Endothelial cell of umbilical vein (primary cell): ENCODE measurements around the gene STAT1. TPM values are rescaled to one million over a fixed set of nuclear protein-coding genes. Genes with fewer than 3 reads are reported as not detected.

Experiments used
- BruUV-seq: library from RNA; stranded (reverse); fragments of 400-500 nt; replicated peaks from 2 replicates; lab custom pipeline; 2021; lab: Mats Ljungman, UMichigan
- CTCF ChIA-PET: fragments of 300-600, 350-600 bp; sonication (Branson Sonifier 250); formaldehyde crosslinking; loops from one replicate; lab custom pipeline; 2021; ENCODE audit warnings: antibody characterized with exemption, inconsistent platforms; lab: Charles Lee
- POLR2A ChIA-PET: fragments of 300-600, 350-600 bp; sonication (Branson Sonifier 250); formaldehyde crosslinking; loops from one replicate; lab custom pipeline; 2021; ENCODE audit warnings: antibody characterized with exemption, inconsistent platforms; lab: Charles Lee
- DNase-seq: peaks from one replicate; pipeline ENCODE4 v3.0.0-alpha.2; 2011; ENCODE audit warnings: low read depth, low spot score
- FAIRE-seq: peaks from 2 replicates; lab custom pipeline; 2011; peaks lifted over from hg19 to GRCh38; lab: Jason Lieb, UNC
- H2AFZ ChIP-seq: 2 replicates; pipeline ENCODE4 v1.6.0; 2012; ENCODE audit warnings: low read depth, low read length, control low read depth, inconsistent platforms
- H3K27ac ChIP-seq: 2 replicates; pipeline ENCODE4 v1.5.1; 2011; ENCODE audit warnings: low read depth, mild to moderate bottlenecking, control low read depth, low read length, moderate library complexity; ENCODE audit not compliant: insufficient read depth
- H3K27me3 ChIP-seq, 2 experiments: 2 replicates each; pipeline versions ENCODE4 v1.6.0 to v1.6.1; 2011; ENCODE audit warnings: low read length in 2 of 2, mixed read lengths in 1 of 2; ENCODE audit not compliant: control insufficient read depth in 2 of 2, insufficient read depth in 2 of 2
- H3K36me3 ChIP-seq, 2 experiments: 2 replicates in 1 of 2; 3 replicates in 1 of 2; pipeline ENCODE4 v1.5.1; 2011; ENCODE audit warnings: low read length in 2 of 2, mild to moderate bottlenecking in 1 of 2, moderate library complexity in 1 of 2; ENCODE audit not compliant: control insufficient read depth in 2 of 2, insufficient read depth in 2 of 2; ENCODE audit errors: extremely low read depth in 1 of 2
- H3K4me1 ChIP-seq: 3 replicates; pipeline ENCODE4 v1.5.1; 2011; ENCODE audit warnings: mild to moderate bottlenecking, low read length; ENCODE audit not compliant: control insufficient read depth, insufficient read depth; ENCODE audit errors: extremely low read depth
- H3K4me2 ChIP-seq: 2 replicates; pipeline ENCODE4 v1.6.1; 2011; ENCODE audit warnings: low read length, control low read depth, mixed read lengths; ENCODE audit not compliant: insufficient read depth
- H3K4me3 ChIP-seq, 3 experiments: fragments of 200-600 bp in 1 of 3; sonication (generic), shearing (Covaris generic) in 1 of 3; replicated peaks in 1 of 3; 2 replicates each; pipeline ENCODE4 v1.5.1; 2011 to 2016; ENCODE audit warnings: control low read depth in 3 of 3, low read length in 3 of 3, mild to moderate bottlenecking in 2 of 3, inconsistent platforms in 1 of 3, low read depth in 1 of 3, moderate library complexity in 1 of 3; ENCODE audit not compliant: insufficient read depth in 1 of 3
- H3K79me2 ChIP-seq: 2 replicates; pipeline ENCODE4 v1.6.0; 2012; ENCODE audit warnings: low read length, inconsistent platforms; ENCODE audit not compliant: control insufficient read depth, insufficient read depth
- H3K9ac ChIP-seq: replicated peaks from 2 replicates; pipeline ENCODE3; 2011; ENCODE audit warnings: low read length, control low read depth; ENCODE audit not compliant: insufficient read depth; ENCODE audit errors: extremely low read depth
- H3K9me1 ChIP-seq: replicated peaks from 3 replicates; pipeline ENCODE4 v1.6.0; 2011; ENCODE audit warnings: mild to moderate bottlenecking, low read length; ENCODE audit not compliant: control insufficient read depth, insufficient read depth; ENCODE audit errors: extremely low read depth
- H3K9me3 ChIP-seq: replicated peaks from 2 replicates; pipeline ENCODE4 v1.5.1; 2012; ENCODE audit warnings: low read length, inconsistent platforms; ENCODE audit not compliant: control insufficient read depth, insufficient read depth
- H4K20me1 ChIP-seq: replicated peaks from 2 replicates; pipeline ENCODE3; 2011; ENCODE audit warnings: mild to moderate bottlenecking, low read length; ENCODE audit not compliant: control insufficient read depth, insufficient read depth; ENCODE audit errors: extremely low read depth
- CTCF ChIP-seq, 2 donors: IDR thresholded peaks; 1 replicate in 1 of 2; 2 replicates in 1 of 2; pipeline ENCODE4 v1.5.1; 2011; ENCODE audit warnings: low read length in 2 of 2, mild to moderate bottlenecking in 2 of 2, moderate library complexity in 2 of 2, control low read depth in 1 of 2, inconsistent platforms in 1 of 2, low read depth in 1 of 2; ENCODE audit not compliant: insufficient read depth in 1 of 2; ENCODE audit errors: extremely low read depth in 1 of 2
- EZH2 ChIP-seq: IDR thresholded peaks from 2 replicates; pipeline ENCODE4 v1.6.1; 2012; ENCODE audit warnings: borderline replicate concordance, low read depth, mild to moderate bottlenecking, moderate library complexity, low read length, inconsistent platforms; ENCODE audit not compliant: severe bottlenecking
- FOS ChIP-seq: IDR thresholded peaks from 2 replicates; pipeline ENCODE4 v1.6.1; 2011; ENCODE audit warnings: mild to moderate bottlenecking, low read length, moderate library complexity, borderline replicate concordance; ENCODE audit not compliant: insufficient read depth
- GATA2 ChIP-seq: IDR thresholded peaks from 2 replicates; pipeline ENCODE4 v1.7.0; 2011; ENCODE audit warnings: low read depth, mild to moderate bottlenecking, moderate library complexity, mixed read lengths, low read length; ENCODE audit not compliant: insufficient read length, insufficient read depth
- JUN ChIP-seq: IDR thresholded peaks from 2 replicates; pipeline ENCODE4 v1.6.1; 2011; ENCODE audit warnings: borderline replicate concordance, low read depth; ENCODE audit not compliant: insufficient read length, insufficient read depth
- MAX ChIP-seq: IDR thresholded peaks from 2 replicates; pipeline ENCODE4 v1.6.1; 2011; ENCODE audit not compliant: insufficient read depth, insufficient read length
- MYC ChIP-seq: IDR thresholded peaks from one replicate; pipeline ENCODE4 v1.6.1; 2011; ENCODE audit warnings: mild to moderate bottlenecking, low read depth, low read length
- POLR2A ChIP-seq: IDR thresholded peaks from 2 replicates; pipeline ENCODE4 v1.6.1; 2012; ENCODE audit warnings: low read depth, mild to moderate bottlenecking, control low read depth, low read length
- POLR2AphosphoS5 ChIP-seq: IDR thresholded peaks from 2 replicates; pipeline ENCODE4 v1.6.1; 2012; ENCODE audit warnings: low read depth, mild to moderate bottlenecking, control low read depth, low read length, moderate library complexity; ENCODE audit not compliant: insufficient read depth
- dilution Hi-C: fragments of 300-500 bp; cut with MboI; formaldehyde crosslinking; loops from one replicate; pipeline ENCODE4 v1.15.0; 2019; ENCODE audit warnings: low sequenced_read_pairs; ENCODE audit not compliant: extremely low pct_ligation_motif_present
- intact Hi-C: fragments of 100-400 bp; cut with micrococcal nuclease; formaldehyde crosslinking; loops from one replicate; pipeline ENCODE4 v1.10.0; 2022
- polyA plus RNA-seq, 4 experiments: library from polyadenylated mRNA; depleted of rRNA in 3 of 4; stranded (reverse) in 3 of 4; unstranded in 1 of 4; fragments of >200 nt; gene quantifications; 2 replicates each; pipeline versions ENCODE4 v1.2.1 to v1.2.3, GENCODE V29; 2011 to 2012; ENCODE audit warnings: missing spikeins in 1 of 4
- total RNA-seq: library from RNA; stranded (reverse); gene quantifications from 2 replicates; pipeline ENCODE4 v1.2.3, GENCODE V29; 2021

STAT1 gene
- total and polyA plus RNA-seq, 2 donors (not counting 3 experiments of a cell fraction or from before 2014, with no cell fraction given), result 64.2 to 67.6 TPM

GRCh38 chr2:190999949-191000665 is 13.9 kb downstream of the STAT1 start:
- CTCF ChIA-PET, result no interaction called here
- no TSS peak for BruUV-seq
- no peak for DNase-seq
- Histone ChIP-seq H3K27ac (no peak overlapping the region), H3K4me1 (no peaks in the 10 kb centered on the region), H3K4me2 (no peak overlapping the region), H3K9me1 (no peaks in the 10 kb centered on the region), H3K9me3 (no peaks in the 10 kb centered on the region), H4K20me1 (no peaks in the 10 kb centered on the region), H3K36me3 (peaks cover 21 to 61% of the 10 kb centered on the region in 2 experiments), H3K9ac (no peak overlapping the region), H2AFZ (no peak overlapping the region), H3K79me2 (no peaks in the 10 kb centered on the region), H3K27me3 (no peaks in the 10 kb centered on the region), H3K4me3 (no peak overlapping the region)
- no peak for TF ChIP-seq MAX
- POLR2A ChIA-PET, result no interaction called here
- no peak for FAIRE-seq
- dilution Hi-C loops, result no loop called here
- intact Hi-C loops, result no loop called here

DNA sequence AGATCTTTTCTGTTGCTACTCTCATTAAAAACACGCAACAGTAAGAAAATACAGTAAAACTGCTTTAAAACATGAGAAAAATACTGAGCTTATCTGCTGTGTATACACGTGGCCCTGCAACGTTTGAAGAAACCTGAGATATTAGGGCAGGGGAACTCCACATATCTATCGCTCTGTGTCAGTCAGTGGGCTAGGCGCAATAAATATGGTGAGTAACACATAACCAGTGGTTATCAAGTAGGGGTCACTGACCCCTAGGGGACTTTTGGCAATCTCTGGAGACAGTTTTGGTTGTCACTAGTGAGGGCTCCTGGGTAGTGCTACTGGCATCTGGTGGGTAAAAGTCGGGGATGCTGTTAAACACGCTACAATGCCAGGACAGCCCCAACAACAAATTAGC is 14.9 kb downstream of the STAT1 start:
- dilution Hi-C loops, result no loop called here
- no TSS peak for BruUV-seq
- peaks cover 20 to 62% of the 10 kb centered on the region in 2 experiments for H3K36me3 ChIP-seq
- no peak overlapping the region for H3K4me3 ChIP-seq
- DNase-seq (no peak), FAIRE-seq (no peak)
- POLR2A ChIA-PET, result no interaction called here
- no peak overlapping the region for H3K9ac ChIP-seq
- H3K9me1 ChIP-seq, result no peaks in the 10 kb centered on the region
- no peaks in the 10 kb centered on the region for H3K9me3 ChIP-seq
- H4K20me1 ChIP-seq, result no peaks in the 10 kb centered on the region
- no peak overlapping the region for H2AFZ ChIP-seq
- intact Hi-C loops, result no loop called here
- no peak overlapping the region for H3K27ac ChIP-seq
- no peak overlapping the region for H3K4me2 ChIP-seq
- H3K27me3 ChIP-seq, result no peaks in the 10 kb centered on the region
- no peaks in the 10 kb centered on the region for H3K79me2 ChIP-seq
- CTCF ChIA-PET, result interaction anchor here (0.9 kb wide), 1 partner anchor 13 kb away, joined by 4 read pairs; no protein-coding TSS in a partner anchor
- no peaks in the 10 kb centered on the region for H3K4me1 ChIP-seq
- TF ChIP-seq CTCF (IDR thresholded peaks at IDR 0.05; ENCODE audit: extremely low read depth in 1 of 2, insufficient read depth in 1 of 2, low read depth in 1 of 2, low read length in 2 of 2) (no peak), MAX (no peak), POLR2A (no peak), GATA2 (no peak), MYC (no peak), JUN (no peak), FOS (no peak), EZH2 (no peak), POLR2AphosphoS5 (no peak)
